Suppressor macrophage treated with lipopolysaccharide for 1 hour (primary cell): ENCODE data around the gene CHMP4A.

Experiments used
- DNase-seq, 3 donors: peaks; one replicate each; pipeline ENCODE4 v3.0.0-alpha.2; 2020 to 2022

CHMP4A gene

DNA sequence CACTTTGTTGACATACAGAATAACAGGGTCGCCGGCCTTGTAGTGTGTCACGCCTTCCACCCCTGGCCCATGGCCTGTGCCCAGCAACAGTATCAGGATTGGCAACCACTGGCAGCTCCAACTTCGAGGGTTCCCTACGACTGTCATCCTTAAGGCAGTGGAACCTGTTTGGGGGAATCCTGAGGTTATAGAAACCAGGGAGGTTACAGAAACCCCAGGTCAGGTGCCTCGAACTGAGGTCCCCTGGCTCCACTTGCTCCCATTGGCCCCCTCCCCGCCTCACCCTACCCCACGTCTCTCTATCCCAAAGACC lies 18.5 kb downstream of the CHMP4A start:
- DNase-seq, result no peak

- DNase-seq, result no peak
These were observed 19.0 kb downstream of the CHMP4A start for GRCh38 chr14:24194186-24194872.

DNA sequence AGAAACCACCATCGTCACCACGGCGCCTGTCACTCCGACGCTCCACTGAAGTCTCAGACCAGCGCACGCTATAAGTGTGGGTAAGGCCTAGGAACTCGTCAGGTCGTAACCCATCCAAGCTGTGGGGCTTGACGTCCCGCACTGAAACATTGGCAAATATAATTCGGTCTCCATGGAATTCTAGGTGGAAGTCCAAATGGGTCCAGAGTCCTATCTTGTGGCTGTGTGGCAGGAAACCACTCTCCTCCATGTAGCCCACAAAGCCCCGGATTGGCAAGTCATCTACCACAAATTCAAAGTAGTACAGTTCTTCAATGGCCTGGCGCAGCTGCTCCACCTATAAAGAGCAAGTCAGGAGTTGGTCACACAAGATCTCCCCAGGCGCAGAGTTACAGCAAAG lies 20.4 kb downstream of the CHMP4A start:
- no peak for DNase-seq

DNA sequence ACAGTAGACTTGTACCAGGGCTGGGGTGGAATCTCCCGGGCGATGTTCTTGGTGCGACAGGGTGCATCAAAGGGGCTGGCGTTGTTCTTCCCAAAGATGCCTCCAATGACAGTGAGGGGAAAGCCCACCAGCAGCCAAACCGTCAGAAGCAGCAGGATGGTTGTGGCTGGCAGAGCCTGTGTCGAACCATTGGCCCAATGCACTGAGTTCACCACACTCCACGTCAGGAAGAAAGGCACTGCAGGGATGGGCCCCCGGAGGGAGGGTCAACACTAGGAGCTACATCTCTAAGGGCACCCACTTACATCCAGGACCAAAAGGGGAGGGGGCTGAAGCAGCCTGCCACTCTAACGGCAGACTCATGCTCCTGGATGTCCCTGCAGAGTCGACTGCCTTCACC lies 22.9 kb downstream of the CHMP4A start:
- no peak for DNase-seq

GRCh38 chr14:24189460-24189859 lies 23.8 kb downstream of the CHMP4A start:
- DNase-seq, result no peak

- no peak for DNase-seq
These were observed 24.3 kb downstream of the CHMP4A start for GRCh38 chr14:24189059-24189375.

GRCh38 chr14:24188251-24189058 lies 24.8 kb downstream of the CHMP4A start, which contains the start of gene IPO4:
IPO4 (minus strand) TSS chr14:24188816; CDS start chr14:24188787, 29 bp downstream.
- DNase-seq, result peak; percentile 97 to 98 (median 98)

- DNase-seq, result no peak
These were observed 25.8 kb downstream of the CHMP4A start for GRCh38 chr14:24187539-24187915.

- DNase-seq, result no peak
These were observed 26.3 kb downstream of the CHMP4A start for GRCh38 chr14:24186831-24187538.

DNA sequence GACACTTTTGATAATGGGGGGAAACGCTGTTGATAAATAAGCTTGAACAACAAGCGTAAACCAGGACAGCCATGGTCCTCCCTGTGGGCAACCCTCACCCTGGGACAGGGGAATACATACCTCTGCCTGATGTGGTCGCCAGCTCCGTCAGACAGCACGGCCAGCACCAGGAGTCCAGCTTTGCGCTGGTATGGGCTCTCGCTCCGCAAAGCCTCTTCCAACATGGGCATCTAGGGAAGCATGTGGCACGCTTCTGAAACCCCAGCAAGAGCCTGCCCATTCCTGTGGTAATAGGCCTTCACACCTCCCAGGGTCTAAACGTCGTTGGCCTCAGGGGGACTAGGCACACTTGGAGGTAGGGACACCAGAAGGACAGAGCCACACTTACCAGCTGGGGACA lies 27.5 kb downstream of the CHMP4A start:
- no peak for DNase-seq

- no peak for DNase-seq
These were observed 28.3 kb downstream of the CHMP4A start for GRCh38 chr14:24185026-24185425.

DNA sequence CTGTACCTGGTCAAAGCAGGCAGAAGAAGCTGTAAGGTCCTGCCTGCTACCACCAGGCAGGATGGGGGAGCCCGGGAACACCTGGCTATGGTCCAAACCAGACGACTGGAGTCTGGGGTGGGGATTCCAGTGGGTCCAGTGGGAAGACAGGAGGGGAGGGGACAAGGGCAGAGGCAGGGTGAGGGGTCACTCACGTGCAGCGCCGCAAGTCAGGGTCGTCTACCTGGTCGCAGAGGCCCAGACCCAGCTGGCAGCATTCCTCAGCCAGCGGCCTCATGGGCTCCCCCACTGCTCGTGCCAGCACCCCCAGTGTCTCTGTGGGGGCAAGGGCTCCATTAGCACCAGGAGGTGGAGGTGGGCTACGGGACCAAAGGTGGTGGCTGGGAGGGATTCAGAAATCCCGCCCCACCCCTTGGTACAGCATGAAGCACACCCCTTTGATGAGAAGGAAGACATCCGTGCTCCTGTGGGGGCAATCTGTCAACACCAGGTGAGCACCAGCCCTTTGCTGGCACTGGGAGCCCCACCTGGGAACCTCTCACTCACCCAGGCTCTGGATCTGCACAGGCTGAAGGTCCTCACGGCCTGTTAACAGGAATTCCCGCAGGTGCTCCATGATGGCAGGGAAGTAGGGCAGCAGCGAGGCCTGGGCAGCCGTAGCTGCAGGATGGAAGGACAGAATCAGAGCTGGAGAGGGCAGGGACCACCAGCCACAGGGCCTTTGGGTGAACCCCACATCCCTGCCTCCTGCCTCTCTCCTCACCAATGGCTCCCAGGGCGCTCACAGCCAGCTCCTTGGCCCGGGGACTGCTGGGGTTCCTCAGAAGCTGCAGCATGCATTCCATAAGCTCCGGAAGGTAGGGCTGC lies 29.0 kb downstream of the CHMP4A start:
- no peak for DNase-seq

DNA sequence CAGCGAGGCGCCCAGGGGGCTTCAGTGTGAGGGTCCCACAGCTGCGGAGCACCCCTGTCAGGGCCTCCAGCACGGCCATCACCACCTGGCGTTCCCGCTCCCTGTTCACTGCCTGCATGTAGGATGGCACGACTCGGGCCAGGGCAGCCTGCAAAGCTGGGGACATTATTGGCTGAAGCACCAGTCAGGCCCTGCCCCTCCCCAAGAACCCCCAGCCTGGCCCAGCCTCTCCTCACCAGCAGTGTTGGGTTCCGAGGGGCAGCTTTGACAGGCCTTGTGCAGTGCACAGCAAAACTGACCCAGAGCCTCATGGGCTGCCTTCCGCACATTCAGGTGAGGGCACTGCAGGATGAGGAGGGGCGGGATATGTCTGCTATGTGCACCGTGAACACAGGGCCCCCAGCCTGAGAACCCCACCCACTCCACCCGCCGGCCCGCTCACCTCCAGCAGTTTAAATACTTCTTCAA lies 30.2 kb downstream of the CHMP4A start:
- DNase-seq, result no peak

DNA sequence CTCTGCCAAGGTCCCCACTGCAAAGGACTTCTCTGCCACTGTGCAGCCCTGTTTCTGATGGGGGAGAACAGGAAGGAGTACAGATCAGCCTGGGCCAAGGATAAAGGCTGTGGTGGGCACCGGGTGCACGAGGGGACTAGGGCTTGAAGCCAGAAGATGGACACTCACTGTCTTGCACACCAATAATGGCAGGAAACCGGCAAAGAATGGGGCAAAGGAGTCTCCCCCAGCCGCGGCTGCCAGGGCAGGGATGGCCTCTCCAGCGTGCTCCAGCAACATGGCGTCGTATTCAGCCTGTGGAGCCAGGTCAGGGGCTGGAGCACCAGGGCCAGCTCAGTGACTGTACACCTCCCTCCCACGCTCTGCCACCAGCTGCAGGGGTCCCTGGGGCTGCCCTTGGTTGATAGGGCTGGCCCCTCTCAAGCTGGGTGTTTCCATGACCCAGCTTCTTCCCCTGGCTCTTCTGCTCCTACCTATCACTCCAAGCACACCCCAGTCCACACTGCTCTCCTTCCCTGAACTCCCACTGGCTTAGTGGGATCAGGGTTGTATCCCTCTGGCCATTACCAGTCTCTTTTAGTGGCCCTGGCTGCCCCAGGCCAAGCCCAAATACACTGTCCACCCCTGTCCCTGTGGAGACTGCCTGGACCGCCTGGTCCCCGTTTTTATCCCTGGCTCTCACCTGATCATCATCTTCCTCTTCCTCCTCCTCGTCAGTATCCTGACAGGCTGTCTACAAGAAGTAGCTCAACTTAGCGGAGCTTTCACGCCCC lies 31.0 kb downstream of the CHMP4A start:
- DNase-seq, result no peak

DNA sequence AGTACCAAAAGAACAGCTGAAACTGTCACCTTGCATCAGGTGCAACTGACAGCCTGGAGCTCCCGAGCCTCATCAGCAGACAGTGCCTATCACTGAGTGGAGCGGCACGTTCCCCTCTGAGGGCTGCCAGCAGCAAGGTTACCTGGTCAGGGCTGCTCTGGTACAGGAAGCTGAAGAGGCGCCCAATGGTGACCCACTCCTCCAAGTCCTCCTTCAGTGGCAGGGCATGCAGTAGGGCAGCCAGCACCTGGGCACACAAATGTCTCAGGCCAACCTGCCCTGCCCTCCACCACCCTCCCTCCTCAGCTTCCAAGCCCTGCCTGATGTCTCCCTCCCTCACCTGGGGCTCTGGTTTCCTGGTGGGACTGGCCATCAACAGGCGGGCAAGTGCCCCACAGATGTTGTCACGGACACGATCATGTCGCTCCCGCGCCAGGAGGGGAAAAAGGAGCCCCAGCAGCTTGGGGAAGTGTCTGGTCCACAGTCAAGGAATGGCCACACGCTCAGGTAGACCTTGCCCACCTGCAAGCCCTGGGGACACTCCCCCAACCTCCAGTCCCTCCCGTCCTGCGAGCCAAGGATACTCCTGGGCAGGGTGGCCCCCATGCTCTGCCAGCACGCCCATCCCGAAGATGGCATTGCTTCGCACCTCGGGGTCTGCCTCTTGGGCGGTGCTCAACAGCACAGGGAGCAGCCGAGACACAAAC lies 31.8 kb downstream of the CHMP4A start:
- no peak for DNase-seq

DNA sequence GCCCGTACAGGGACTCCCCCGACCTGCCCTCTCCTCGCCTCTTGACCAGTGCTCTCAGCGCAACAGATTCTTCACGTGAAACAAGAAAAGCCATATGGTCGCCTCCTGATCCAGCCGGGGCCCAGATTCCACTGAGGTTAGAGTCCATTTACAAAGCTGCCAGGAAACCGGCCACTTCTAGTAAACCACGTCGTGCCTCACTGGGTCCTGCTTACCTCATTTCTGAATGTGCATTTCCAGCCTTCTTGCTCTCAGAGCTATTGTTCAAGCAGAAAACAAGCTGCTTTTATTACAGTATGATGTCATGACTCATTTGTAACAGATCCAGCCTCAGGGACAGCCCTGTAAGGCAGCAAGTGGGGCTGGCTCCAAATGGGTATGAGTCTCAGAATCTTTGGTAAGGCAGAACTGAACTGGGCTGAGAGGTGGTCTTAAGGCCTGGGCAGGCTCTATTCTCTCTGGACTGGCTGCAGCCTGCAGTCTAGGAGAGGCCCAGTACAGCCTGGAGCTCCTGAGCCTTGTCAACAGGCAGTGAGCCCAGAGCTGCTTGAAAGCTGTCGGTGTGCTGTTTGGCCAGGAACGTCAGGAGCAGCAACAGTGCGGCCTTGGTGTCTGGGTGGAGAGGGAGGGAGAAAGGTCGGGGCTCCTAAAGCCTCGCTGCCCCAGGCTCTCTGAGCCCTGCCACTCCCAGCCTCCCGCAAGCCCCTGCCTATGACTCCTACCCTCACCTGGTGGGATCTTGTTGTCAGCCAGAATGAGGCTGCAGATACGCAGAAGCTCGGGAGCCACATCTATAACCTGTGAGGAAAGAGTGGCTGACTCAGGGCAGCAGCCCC lies 33.1 kb downstream of the CHMP4A start:
- no peak for DNase-seq

- DNase-seq, result no peak
These were observed 33.9 kb downstream of the CHMP4A start for GRCh38 chr14:24179294-24179960.

GRCh38 chr14:24178399-24179178 lies 34.7 kb downstream of the CHMP4A start:
- no peak for DNase-seq

DNA sequence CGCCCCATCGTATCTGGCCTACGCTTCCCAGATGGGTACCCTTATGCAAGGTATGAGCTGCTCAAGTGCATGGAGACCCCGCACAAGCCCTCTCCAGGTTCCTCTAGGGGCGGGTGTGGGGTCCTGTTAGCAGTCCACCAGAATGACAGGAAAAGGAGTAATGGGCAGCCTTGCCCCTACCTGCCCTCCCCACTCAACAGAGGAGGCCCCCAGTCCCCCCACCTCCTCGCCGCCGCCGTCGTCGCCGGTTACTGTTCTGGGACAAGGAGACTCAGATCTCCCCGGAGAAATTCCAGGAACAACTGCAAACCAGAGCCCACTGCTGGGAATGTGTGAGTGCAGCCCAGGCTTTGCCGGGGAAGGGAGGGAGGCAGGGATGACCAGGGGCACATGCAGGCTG lies 35.4 kb downstream of the CHMP4A start:
- no peak for DNase-seq
